Loucy (cell line): ENCODE results near the gene MACROD1.

Source experiments
- H2AFZ ChIP-seq: fragments of 200-600 bp; sonication (generic); 2 replicates; pipeline ENCODE4 v1.6.0; 2016; ENCODE audit warnings: antibody characterized with exemption, mild to moderate bottlenecking, low read length, moderate library complexity
- H3F3A ChIP-seq: fragments of 200-600 bp; 2 replicates; pipeline ENCODE4 v1.6.0; 2016; ENCODE audit warnings: antibody characterized with exemption, low read depth, mild to moderate bottlenecking
- H3K27me3 ChIP-seq: fragments of 200-600 bp; sonication (generic); 2 replicates; pipeline ENCODE4 v1.6.1; 2014; ENCODE audit warnings: low read length, mild to moderate bottlenecking; ENCODE audit not compliant: insufficient read depth, poor library complexity, severe bottlenecking
- H3K36me3 ChIP-seq: fragments of 200-600 bp; sonication (generic); 2 replicates; pipeline ENCODE4 v1.6.1; 2016; ENCODE audit warnings: low read length; ENCODE audit not compliant: insufficient read depth
- H3K4me1 ChIP-seq: fragments of 200-600 bp; sonication (generic); 2 replicates; pipeline ENCODE4 v1.5.1; 2014; ENCODE audit warnings: low read length, mild to moderate bottlenecking; ENCODE audit not compliant: insufficient read depth, poor library complexity, severe bottlenecking
- H3K4me2 ChIP-seq: fragments of 200-600 bp; sonication (generic); 2 replicates; pipeline ENCODE4 v1.6.0; 2014; ENCODE audit warnings: antibody characterized with exemption, low read length, low read depth, mild to moderate bottlenecking; ENCODE audit not compliant: poor library complexity, severe bottlenecking
- H3K4me3 ChIP-seq: fragments of 200-600 bp; sonication (generic); 2 replicates; pipeline ENCODE4 v1.5.1; 2014; ENCODE audit warnings: low read length, mild to moderate bottlenecking, mixed read lengths; ENCODE audit not compliant: poor library complexity, severe bottlenecking
- H3K79me2 ChIP-seq: fragments of 200-600 bp; sonication (generic); 2 replicates; pipeline ENCODE4 v1.6.1; 2014; ENCODE audit warnings: low read length; ENCODE audit not compliant: insufficient read depth
- H3K9ac ChIP-seq: fragments of 200-600 bp; sonication (generic); 2 replicates; pipeline ENCODE4 v1.6.0; 2014; ENCODE audit warnings: mild to moderate bottlenecking, low read depth, low read length, moderate library complexity; ENCODE audit not compliant: poor library complexity, severe bottlenecking
- H3K9me2 ChIP-seq: fragments of 200-600 bp; sonication (generic); replicated peaks from 2 replicates; pipeline ENCODE4 v1.6.1; 2016; ENCODE audit warnings: low read depth, low read length, mixed read lengths
- H3K9me3 ChIP-seq: fragments of 200-600 bp; sonication (generic); 2 replicates; pipeline ENCODE4 v1.6.1; 2014; ENCODE audit warnings: mild to moderate bottlenecking, antibody characterized with exemption, low read length, low read depth; ENCODE audit not compliant: insufficient read depth
- H4K20me1 ChIP-seq: fragments of 200-600 bp; sonication (generic); 2 replicates; pipeline ENCODE4 v1.6.0; 2014; ENCODE audit warnings: antibody characterized with exemption, low read length, mild to moderate bottlenecking; ENCODE audit not compliant: insufficient read depth, poor library complexity, severe bottlenecking
- EZH2phosphoT487 ChIP-seq: fragments of 200-600 bp; IDR thresholded peaks from 2 replicates; pipeline ENCODE4 v1.6.1; 2018; ENCODE audit warnings: antibody characterized with exemption, mild to moderate bottlenecking, moderate library complexity, borderline replicate concordance
- TF ChIP-seq, protein P1 (sequence below): fragments of 200-600 bp; sonication (generic); conservative IDR thresholded peaks from 2 replicates; pipeline ENCODE4 v1.5.1; 2014; ENCODE audit warnings: mild to moderate bottlenecking, antibody characterized with exemption, low read length

MACROD1 gene

DNA sequence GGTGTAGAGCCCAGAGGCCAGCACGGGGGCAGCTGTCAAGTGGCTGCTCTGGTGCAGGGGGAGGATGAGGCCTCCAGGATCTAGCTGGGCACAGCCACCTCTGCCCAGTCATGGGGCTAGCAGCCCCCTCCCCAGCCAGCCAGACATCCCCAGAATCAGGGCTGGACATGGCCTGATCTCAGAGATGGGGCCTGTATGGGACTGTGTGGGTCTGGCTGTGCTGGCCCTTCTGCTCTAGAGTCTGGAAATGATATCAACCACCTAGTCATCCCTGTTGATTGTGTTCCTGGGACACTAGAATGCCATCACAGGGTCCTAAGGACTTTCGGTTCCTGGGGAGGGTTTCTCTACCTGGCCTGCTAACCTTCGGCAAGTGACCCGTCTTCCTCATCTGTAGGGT lies 127.4 kb downstream of the MACROD1 start:
- H3K27me3 ChIP-seq, result no peaks in the 10 kb centered on the region
- no peaks in the 10 kb centered on the region for H3K4me1 ChIP-seq

DNA sequence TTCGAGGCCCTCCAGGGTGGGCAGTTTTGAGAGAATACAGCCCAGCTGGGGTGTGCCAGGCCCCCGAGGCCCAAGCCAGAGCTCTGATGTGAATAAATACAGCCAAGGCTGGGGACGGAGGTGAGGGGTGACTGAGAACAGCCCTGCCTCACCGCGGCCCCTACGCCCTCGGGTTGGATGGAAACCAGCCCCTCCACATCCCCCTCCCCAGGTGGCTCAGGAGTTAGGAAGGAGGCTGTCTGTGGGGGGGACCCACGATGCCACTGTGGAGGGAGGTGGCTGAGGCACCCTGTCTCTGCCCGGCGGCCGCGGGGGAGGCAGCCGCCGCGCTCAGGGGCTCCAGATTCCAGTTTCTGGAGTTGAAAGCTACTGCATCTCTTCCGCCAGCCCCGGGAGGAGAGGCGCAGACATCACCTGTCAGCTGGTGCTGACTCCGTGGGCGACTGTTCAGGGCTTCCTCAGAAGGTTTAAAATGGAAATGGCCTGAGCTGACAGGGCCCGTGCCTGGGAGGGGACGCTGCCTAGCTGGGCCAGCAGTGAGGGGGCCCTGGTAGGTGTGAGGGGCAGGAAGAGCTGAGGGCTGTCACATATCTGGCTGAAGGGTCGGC lies 128.8 kb downstream of the MACROD1 start:
- Histone ChIP-seq H3K4me1 (no peaks in the 10 kb centered on the region), H4K20me1 (no peaks in the 10 kb centered on the region)

More for the DNA sequence above, 127.4 kb downstream of the MACROD1 start:
- no peaks in the 10 kb centered on the region for H3K79me2 ChIP-seq
- H3K9me3 ChIP-seq, result no peaks in the 10 kb centered on the region
- no peaks in the 10 kb centered on the region for H3K9me2 ChIP-seq
- TF ChIP-seq, protein P1, sequence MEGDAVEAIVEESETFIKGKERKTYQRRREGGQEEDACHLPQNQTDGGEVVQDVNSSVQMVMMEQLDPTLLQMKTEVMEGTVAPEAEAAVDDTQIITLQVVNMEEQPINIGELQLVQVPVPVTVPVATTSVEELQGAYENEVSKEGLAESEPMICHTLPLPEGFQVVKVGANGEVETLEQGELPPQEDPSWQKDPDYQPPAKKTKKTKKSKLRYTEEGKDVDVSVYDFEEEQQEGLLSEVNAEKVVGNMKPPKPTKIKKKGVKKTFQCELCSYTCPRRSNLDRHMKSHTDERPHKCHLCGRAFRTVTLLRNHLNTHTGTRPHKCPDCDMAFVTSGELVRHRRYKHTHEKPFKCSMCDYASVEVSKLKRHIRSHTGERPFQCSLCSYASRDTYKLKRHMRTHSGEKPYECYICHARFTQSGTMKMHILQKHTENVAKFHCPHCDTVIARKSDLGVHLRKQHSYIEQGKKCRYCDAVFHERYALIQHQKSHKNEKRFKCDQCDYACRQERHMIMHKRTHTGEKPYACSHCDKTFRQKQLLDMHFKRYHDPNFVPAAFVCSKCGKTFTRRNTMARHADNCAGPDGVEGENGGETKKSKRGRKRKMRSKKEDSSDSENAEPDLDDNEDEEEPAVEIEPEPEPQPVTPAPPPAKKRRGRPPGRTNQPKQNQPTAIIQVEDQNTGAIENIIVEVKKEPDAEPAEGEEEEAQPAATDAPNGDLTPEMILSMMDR, result no peak
- TF ChIP-seq EZH2phosphoT487, result no peak
- no peak overlapping the region for H3K4me3 ChIP-seq
- no peak overlapping the region for H3K9ac ChIP-seq
- H2AFZ ChIP-seq, result no peak overlapping the region
- no peaks in the 10 kb centered on the region for H3F3A ChIP-seq
- H4K20me1 ChIP-seq, result no peaks in the 10 kb centered on the region
- H3K36me3 ChIP-seq, result no peaks in the 10 kb centered on the region
- H3K4me2 ChIP-seq, result no peak overlapping the region

DNA sequence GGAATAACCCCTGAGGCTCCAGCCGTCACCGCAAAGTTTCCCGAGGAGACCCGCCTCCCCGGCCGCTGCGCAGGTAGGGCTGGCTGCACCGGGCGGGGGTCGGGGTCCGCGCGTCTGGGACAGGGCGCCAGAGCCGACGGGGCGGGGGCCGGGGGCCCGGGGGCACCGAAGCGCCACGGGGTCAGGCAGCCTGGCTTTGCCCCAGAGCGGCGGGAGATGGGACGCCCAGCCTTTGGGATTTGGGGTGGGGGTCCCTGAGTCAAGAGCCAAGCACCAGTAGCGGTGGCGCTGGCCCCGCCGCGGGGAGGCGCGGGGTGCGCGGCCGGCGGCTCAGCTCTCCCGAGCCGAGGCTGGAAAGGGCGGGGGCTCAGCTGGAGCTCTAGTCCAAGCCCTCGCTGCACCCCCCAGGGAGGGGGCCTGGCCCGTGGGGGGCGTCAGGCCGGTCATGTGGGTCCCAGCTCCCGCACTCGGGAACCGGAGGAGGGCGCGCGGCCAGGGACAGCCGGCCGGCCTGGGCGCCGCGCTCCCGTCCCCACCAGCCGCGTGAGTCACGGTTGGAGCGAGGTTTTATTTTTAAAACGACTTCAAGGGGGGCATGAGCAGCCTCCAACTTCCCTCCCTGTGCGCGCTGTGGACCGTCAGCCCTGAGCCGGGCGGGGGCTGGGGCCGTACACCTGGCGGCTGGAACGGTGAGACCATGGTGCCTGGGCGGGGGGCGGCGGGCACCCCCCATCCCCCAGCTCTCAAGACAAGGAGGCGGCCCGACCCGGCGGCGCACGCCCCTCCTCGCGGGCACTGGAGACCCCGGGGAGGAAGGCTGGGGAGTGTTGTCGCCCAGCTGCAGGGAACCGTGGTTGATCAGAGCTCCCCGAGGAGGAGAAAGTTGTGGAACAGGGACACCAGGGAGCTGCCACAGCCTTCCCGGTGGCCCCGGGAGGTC lies 129.6 kb downstream of the MACROD1 start:
- no peak overlapping the region for H3K4me3 ChIP-seq
- TF ChIP-seq EZH2phosphoT487, result no peak
- no peaks in the 10 kb centered on the region for H3K36me3 ChIP-seq
- H3K9me3 ChIP-seq, result no peaks in the 10 kb centered on the region
- H3K79me2 ChIP-seq, result no peaks in the 10 kb centered on the region
- no peaks in the 10 kb centered on the region for H3K27me3 ChIP-seq
- H4K20me1 ChIP-seq, result no peaks in the 10 kb centered on the region
- H3F3A ChIP-seq, result no peaks in the 10 kb centered on the region
- no peak overlapping the region for H3K9ac ChIP-seq
- H3K4me2 ChIP-seq, result no peak overlapping the region
- no peaks in the 10 kb centered on the region for H3K4me1 ChIP-seq
- no peaks in the 10 kb centered on the region for H3K9me2 ChIP-seq
- no peak overlapping the region for H2AFZ ChIP-seq

More for the DNA sequence above, 128.8 kb downstream of the MACROD1 start:
- H3K9me2 ChIP-seq, result no peaks in the 10 kb centered on the region
- H3K4me2 ChIP-seq, result no peak overlapping the region
- H3K79me2 ChIP-seq, result no peaks in the 10 kb centered on the region
- H3K9ac ChIP-seq, result no peak overlapping the region
- no peaks in the 10 kb centered on the region for H3K9me3 ChIP-seq
- TF ChIP-seq, protein P1, result no peak
- no peak for TF ChIP-seq EZH2phosphoT487
- H3K4me3 ChIP-seq, result no peak overlapping the region
- no peaks in the 10 kb centered on the region for H3K27me3 ChIP-seq
- H3K36me3 ChIP-seq, result no peaks in the 10 kb centered on the region
- no peak overlapping the region for H2AFZ ChIP-seq
- no peaks in the 10 kb centered on the region for H3F3A ChIP-seq
